ENCODE results near the gene STK36. TPM values are rescaled to one million over a fixed set of nuclear protein-coding genes. Genes with fewer than 3 reads are reported as not detected.

Gene STK36
- total and polyA plus RNA-seq, 10 of the 15 experiments (the other 5 are each of a cell fraction or from before 2014, with no cell fraction given), result 4.0 to 22.8 (median 16.7) TPM

DNA sequence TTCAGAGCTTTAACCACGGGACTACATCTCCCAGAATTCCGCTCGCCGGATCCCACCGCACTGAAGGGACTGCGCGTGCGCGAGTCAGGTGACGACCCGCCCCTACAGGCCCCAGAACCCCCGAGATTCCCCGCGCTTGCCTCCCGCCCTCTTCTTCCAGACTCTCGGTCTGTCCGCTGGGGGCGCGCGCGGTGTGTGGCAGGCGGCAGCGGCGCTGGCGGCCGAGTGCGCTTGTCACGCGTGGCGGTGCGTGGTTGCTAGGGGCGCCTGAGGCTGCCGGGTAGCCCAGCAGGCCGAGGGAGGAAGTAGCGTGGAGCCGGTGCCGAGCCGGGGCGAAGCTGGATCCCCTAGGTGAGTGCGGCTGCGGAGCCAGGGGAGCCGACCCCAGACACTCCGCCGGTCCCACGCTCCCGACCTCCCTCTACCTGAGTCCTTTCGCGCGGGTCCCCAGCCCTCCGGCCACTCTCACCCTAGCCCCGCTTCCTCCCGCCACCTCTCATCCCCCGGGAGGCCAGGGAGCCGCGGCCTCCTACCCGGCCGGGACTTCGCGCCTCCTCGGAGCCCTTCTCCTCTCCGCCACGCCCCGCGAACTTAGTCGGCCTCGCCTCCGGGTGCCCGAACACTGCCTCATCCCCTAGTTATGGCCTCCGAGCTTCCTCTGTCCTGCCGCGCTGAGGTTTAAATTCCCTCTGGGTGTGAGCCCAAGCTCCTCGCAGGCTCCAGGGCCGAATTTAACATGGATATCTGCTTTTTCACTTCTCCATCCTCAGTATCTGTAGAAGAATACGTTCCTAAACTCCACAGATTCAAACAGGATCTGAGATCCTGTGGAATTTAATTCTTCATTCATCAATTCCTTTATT lies 39.0 kb downstream of the STK36 start, which contains the start of gene TTLL4 (continued):
- TF ChIP-seq SMAD1 (IDR thresholded peaks at IDR 0.05; ENCODE audit: low read depth, partially characterized antibody) (no peak), YY1 (IDR thresholded peaks at IDR 0.05; ENCODE audit: low read depth, low read length) (peak; percentile 76), ATF7 (IDR thresholded peaks at IDR 0.05; ENCODE audit: low read depth) (no peak), POU2F2 (IDR thresholded peaks at IDR 0.05; ENCODE audit: borderline replicate concordance, low read depth, low read length) (0 out of 3 replicates have a peak, but pooled peaks have one; percentile 34), ZNF207 (IDR thresholded peaks at IDR 0.05; ENCODE audit: borderline replicate concordance) (peak; percentile 72; the same call in 1 of the 2 replicates), NR2F1 (conservative IDR thresholded peaks at IDR 0.05) (peak; percentile 40), TAF1 (IDR thresholded peaks at IDR 0.05; ENCODE audit: borderline replicate concordance, low read depth, low read length) (peak; percentile 25; the same call in 1 of the 2 replicates), BACH1 (IDR thresholded peaks at IDR 0.05; ENCODE audit: borderline replicate concordance) (peak; percentile 99), SMARCA5 (IDR thresholded peaks at IDR 0.05) (peak; percentile 78; the same call in 1 of the 2 replicates), TBL1XR1 (IDR thresholded peaks at IDR 0.05; ENCODE audit: low read depth, low read length) (peak; percentile 48; the same call in 1 of the 2 replicates), FOXK2 (IDR thresholded peaks at IDR 0.05) (no peak), MTA2 (IDR thresholded peaks at IDR 0.05; ENCODE audit: low read depth) (no peak), BRCA1 (IDR thresholded peaks at IDR 0.05; ENCODE audit: low read depth, low read length) (no peak), NBN (IDR thresholded peaks at IDR 0.05) (peak; percentile 73; the same call in 1 of the 2 replicates), CBX3 (IDR thresholded peaks at IDR 0.05; ENCODE audit: borderline replicate concordance, low read depth) (no peak), RUNX3 (IDR thresholded peaks at IDR 0.05; ENCODE audit: low read length) (peak; percentile 82), HDGF (IDR thresholded peaks at IDR 0.05) (peak; percentile 69; the same call in 1 of the 2 replicates), ZNF217 (IDR thresholded peaks at IDR 0.05) (no peak), BHLHE40 (IDR thresholded peaks at IDR 0.05; ENCODE audit: borderline replicate concordance in 1 of 2, low read depth in 2 of 2, low read length in 1 of 2) (peak; percentile 93 to 97), RELA (IDR thresholded peaks at IDR 0.05; ENCODE audit: borderline replicate concordance, partially characterized antibody) (no peak), CREB1 (IDR thresholded peaks at IDR 0.05; ENCODE audit: low read depth) (peak; percentile 66; the same call in 1 of the 2 replicates), GATAD2B (conservative IDR thresholded peaks at IDR 0.05; ENCODE audit: low read depth) (peak; percentile 98)
- TF ChIP-seq, protein P1, sequence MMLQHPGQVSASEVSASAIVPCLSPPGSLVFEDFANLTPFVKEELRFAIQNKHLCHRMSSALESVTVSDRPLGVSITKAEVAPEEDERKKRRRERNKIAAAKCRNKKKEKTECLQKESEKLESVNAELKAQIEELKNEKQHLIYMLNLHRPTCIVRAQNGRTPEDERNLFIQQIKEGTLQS (IDR thresholded peaks at IDR 0.05; ENCODE audit: borderline replicate concordance, extremely low read depth, low read depth, low read length), result peak; percentile 76; the same call in 1 of the 2 replicates
- TF ChIP-seq, protein P2, sequence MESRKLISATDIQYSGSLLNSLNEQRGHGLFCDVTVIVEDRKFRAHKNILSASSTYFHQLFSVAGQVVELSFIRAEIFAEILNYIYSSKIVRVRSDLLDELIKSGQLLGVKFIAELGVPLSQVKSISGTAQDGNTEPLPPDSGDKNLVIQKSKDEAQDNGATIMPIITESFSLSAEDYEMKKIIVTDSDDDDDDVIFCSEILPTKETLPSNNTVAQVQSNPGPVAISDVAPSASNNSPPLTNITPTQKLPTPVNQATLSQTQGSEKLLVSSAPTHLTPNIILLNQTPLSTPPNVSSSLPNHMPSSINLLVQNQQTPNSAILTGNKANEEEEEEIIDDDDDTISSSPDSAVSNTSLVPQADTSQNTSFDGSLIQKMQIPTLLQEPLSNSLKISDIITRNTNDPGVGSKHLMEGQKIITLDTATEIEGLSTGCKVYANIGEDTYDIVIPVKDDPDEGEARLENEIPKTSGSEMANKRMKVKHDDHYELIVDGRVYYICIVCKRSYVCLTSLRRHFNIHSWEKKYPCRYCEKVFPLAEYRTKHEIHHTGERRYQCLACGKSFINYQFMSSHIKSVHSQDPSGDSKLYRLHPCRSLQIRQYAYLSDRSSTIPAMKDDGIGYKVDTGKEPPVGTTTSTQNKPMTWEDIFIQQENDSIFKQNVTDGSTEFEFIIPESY (IDR thresholded peaks at IDR 0.05), result no peak
- TF ChIP-seq, protein P3, sequence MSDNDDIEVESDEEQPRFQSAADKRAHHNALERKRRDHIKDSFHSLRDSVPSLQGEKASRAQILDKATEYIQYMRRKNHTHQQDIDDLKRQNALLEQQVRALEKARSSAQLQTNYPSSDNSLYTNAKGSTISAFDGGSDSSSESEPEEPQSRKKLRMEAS (IDR thresholded peaks at IDR 0.05; ENCODE audit: low read depth, low read length), result peak; percentile 91
- TF ChIP-seq, protein P4, sequence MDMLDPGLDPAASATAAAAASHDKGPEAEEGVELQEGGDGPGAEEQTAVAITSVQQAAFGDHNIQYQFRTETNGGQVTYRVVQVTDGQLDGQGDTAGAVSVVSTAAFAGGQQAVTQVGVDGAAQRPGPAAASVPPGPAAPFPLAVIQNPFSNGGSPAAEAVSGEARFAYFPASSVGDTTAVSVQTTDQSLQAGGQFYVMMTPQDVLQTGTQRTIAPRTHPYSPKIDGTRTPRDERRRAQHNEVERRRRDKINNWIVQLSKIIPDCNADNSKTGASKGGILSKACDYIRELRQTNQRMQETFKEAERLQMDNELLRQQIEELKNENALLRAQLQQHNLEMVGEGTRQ (IDR thresholded peaks at IDR 0.05; ENCODE audit: borderline replicate concordance, low read depth, low read length), result peak; percentile 52
